OCI-LY7 (cell line): ENCODE data around the gene SPACA9.

ENCODE experiments used
- EZH2phosphoT487 ChIP-seq: fragments of 200-600 bp; sonication (generic); IDR thresholded peaks from 2 replicates; pipeline ENCODE4 v1.6.1; 2018; ENCODE audit warnings: low read depth, borderline replicate concordance, mild to moderate bottlenecking, mixed run types, antibody characterized with exemption, low read length, moderate library complexity, mixed read lengths
- TF ChIP-seq, protein P1 (sequence below): fragments of 200-600 bp; sonication (generic); conservative IDR thresholded peaks from 2 replicates; pipeline ENCODE4 v1.5.1; 2014; ENCODE audit warnings: mild to moderate bottlenecking, antibody characterized with exemption, low read length, moderate library complexity, mixed read lengths

DNA sequence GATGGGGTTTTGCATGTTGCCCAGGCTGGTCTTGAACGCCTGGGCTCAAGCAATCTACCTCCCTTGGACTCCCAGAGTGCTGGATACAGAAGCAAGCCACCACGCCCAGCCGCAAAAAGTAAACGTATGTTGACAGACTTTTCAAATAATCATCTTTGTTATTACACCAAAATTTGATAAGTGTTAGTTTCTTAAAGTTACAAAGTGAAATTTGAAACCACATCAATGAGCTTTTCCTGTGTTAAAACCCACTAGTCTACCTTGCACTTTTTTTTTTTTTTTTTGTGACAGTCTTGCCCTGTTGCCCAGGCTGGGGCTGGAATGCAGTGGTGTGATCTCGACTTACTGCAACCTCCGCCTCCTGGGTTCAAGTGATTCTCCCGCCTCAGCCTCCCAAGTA is 29.9 kb downstream of the SPACA9 start:
- TF ChIP-seq, protein P1, sequence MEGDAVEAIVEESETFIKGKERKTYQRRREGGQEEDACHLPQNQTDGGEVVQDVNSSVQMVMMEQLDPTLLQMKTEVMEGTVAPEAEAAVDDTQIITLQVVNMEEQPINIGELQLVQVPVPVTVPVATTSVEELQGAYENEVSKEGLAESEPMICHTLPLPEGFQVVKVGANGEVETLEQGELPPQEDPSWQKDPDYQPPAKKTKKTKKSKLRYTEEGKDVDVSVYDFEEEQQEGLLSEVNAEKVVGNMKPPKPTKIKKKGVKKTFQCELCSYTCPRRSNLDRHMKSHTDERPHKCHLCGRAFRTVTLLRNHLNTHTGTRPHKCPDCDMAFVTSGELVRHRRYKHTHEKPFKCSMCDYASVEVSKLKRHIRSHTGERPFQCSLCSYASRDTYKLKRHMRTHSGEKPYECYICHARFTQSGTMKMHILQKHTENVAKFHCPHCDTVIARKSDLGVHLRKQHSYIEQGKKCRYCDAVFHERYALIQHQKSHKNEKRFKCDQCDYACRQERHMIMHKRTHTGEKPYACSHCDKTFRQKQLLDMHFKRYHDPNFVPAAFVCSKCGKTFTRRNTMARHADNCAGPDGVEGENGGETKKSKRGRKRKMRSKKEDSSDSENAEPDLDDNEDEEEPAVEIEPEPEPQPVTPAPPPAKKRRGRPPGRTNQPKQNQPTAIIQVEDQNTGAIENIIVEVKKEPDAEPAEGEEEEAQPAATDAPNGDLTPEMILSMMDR, result no peak
- TF ChIP-seq EZH2phosphoT487, result no peak
